ENCODE data around the gene GPC3.

- TF ChIP-seq FOXA1 (IDR thresholded peaks at IDR 0.05) (no peak), SUZ12 (IDR thresholded peaks at IDR 0.05) (no peak), ARNT (IDR thresholded peaks at IDR 0.05) (no peak), HDGF (IDR thresholded peaks at IDR 0.05; ENCODE audit: borderline replicate concordance) (no peak), L3MBTL2 (conservative IDR thresholded peaks at IDR 0.05) (no peak), ZNF384 (IDR thresholded peaks at IDR 0.05) (no peak)
Measured at GRCh38 chrX:133514486-133514885, 470.9 kb downstream of the GPC3 start.

Data from HEK293T (cell line).